ENCODE measurements around the gene ADAP2.
"Not testable (repeated sequence)": the region's sequence is repeated elsewhere in the genome, so short reads cannot be mapped to it uniquely, and the experiment has no call there.

Gene ADAP2
- 1.2 to 4.2 reads per million in 2 donors for total RNA-seq

GRCh38 chr17:30921544-30922196 lies at the start of gene ADAP2:
TSS of gene ADAP2 (plus strand) at chr17:30921945. CDS start at chr17:30922015, 70 bp downstream.
- DNase-seq = no peak

- DNase-seq = no peak
Observed at GRCh38 chr17:30886187-30886586, 35.6 kb upstream of the ADAP2 start.

- DNase-seq = no peak
Observed at GRCh38 chr17:30894236-30894635, 27.5 kb upstream of the ADAP2 start.

- no peak for DNase-seq
Observed at GRCh38 chr17:30897311-30897710, 24.4 kb upstream of the ADAP2 start.

GRCh38 chr17:30905742-30906100 lies 16.0 kb upstream of the ADAP2 start:
- DNase-seq = no peak

- peak; percentile 62 for DNase-seq
Observed at GRCh38 chr17:30906101-30906911, 15.4 kb upstream of the ADAP2 start, which contains the start of gene TEFM. TSS of gene TEFM (minus strand) at chr17:30906238. CDS start at chr17:30906198, 40 bp downstream.

- DNase-seq = no peak
Observed at GRCh38 chr17:30908717-30909420, 12.9 kb upstream of the ADAP2 start.

GRCh38 chr17:30910151-30910550 lies 11.6 kb upstream of the ADAP2 start:
- DNase-seq = not testable (repeated sequence)

GRCh38 chr17:30913955-30914354 lies 7.8 kb upstream of the ADAP2 start:
- no peak for DNase-seq

- no peak for DNase-seq
Observed at GRCh38 chr17:30915833-30916611, 5.7 kb upstream of the ADAP2 start.

GRCh38 chr17:30917050-30917449 lies 4.7 kb upstream of the ADAP2 start:
- no peak for DNase-seq

- DNase-seq = no peak
Observed at GRCh38 chr17:30920282-30920681, 1.5 kb upstream of the ADAP2 start.

- no peak for DNase-seq
Observed at GRCh38 chr17:30920683-30921543, 832 bp upstream of the ADAP2 start.

- DNase-seq = no peak
Observed at GRCh38 chr17:30922235-30923030, 688 bp downstream of the ADAP2 start.

GRCh38 chr17:30924341-30924740 lies 2.6 kb downstream of the ADAP2 start:
- DNase-seq = no peak

- no peak for DNase-seq
Observed at GRCh38 chr17:30926516-30926915, 4.8 kb downstream of the ADAP2 start.

- no peak for DNase-seq
Observed at GRCh38 chr17:30927756-30928155, 6.0 kb downstream of the ADAP2 start.

- DNase-seq = no peak
Observed at GRCh38 chr17:30928584-30928983, 6.8 kb downstream of the ADAP2 start.

- DNase-seq = no peak
Observed at GRCh38 chr17:30929081-30929633, 7.4 kb downstream of the ADAP2 start.

- DNase-seq = not testable (repeated sequence)
Observed at GRCh38 chr17:30929861-30930260, 8.1 kb downstream of the ADAP2 start.

- no peak for DNase-seq
Observed at GRCh38 chr17:30930495-30930894, 8.8 kb downstream of the ADAP2 start.
